NK-92 (cell line): ENCODE data around the gene COL16A1.

Source experiments
- DNase-seq: peaks from one replicate; lab custom pipeline; 2025; ENCODE audit not compliant: unreplicated experiment; lab: John Stamatoyannopoulos, UW

The COL16A1 gene

DNA sequence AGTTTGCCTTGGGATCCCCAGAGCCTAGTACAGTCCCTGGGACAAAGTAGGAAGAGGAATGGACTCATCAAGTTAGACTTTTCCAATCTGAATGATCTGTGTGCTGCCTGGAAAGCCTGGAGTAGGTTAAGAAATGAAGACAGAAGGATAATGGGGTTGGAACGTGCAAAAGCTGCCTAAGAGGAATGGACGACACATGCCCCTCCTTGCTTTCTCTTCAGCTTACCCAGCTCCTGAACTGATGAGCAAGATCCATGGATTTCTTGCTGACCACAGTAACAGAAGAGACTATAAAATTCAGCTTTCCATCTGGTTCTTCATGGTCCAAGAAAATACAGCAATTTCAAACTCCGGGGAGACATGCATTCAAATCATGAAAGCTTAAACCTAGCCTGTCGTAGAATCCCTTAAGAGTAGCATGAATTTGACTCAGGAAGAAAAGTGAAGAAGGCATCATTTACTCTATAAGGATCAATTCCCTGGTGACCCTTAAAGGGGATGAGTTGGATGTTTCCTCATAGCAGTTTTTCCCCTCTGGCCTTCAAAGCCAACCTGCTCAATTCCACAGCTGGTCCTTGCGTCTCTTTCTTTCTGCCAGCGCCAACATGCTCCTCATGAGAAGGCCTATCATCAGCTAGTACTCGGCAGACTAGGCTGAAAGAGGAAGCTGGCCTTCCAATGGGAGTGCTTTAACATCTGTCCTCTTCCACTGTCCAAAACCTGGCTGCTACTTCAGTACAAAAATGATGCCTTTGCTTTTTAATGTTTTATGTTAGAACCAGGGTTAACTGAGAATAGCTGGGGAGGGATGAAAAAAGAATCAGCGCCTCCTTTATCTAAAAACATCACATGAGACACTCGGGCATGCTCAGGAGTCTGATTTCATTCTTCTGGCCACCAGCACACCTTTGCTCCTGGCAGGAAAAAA, 53.4 kb downstream of the COL16A1 start:
- no peak for DNase-seq

DNA sequence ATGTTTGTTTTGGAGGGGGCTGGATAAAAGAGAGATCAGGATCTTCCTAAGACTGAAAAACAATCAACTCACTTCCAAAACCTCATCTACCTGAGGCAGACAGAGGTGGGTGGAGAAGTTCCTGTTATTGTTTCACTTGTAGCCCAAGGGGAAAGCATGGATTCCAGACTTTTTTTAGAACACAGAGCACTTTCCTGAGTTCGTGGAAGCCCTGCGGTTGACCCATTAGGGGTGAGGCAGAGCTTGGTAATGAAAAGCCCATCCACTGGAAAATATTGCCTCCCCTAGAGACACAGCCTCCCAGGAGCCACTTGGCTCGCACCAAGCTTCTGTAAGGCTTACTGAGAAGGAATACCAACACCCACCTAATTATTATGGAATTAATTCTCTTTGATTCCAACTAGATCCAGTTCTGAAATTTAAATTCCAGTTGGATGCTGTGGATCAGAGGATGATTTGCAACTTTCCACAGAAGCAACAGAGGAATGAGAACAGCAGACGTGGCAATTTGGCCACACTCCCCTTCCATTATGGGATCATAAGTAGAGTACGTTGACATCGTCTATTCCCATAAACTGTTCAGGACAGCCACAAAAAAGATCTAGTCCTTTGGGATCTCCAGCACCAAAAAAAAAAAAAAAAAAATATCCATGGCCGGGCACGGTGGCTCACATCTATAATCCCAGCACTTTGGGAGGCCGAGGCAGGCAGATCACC, 55.0 kb downstream of the COL16A1 start:
- no peak for DNase-seq

DNA sequence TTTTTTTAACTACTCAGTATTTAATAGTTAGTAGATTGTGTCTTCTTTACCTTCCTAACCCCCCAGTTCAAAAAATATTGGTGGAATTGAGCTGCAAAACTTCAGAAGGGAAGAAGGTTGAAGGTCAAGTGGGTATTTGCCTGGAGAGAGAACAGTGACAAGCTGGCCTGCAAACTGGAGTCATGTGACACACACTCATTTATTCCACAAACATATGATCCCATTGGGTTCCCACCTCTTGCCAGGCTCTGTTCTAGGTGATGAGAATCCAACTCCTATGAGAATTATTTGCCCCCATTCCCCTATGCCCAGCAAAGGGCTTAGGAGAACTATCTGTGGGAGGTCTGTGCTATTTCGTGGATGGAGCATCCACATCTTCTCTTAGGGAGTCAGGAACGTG, 55.6 kb downstream of the COL16A1 start:
- no peak for DNase-seq

DNA sequence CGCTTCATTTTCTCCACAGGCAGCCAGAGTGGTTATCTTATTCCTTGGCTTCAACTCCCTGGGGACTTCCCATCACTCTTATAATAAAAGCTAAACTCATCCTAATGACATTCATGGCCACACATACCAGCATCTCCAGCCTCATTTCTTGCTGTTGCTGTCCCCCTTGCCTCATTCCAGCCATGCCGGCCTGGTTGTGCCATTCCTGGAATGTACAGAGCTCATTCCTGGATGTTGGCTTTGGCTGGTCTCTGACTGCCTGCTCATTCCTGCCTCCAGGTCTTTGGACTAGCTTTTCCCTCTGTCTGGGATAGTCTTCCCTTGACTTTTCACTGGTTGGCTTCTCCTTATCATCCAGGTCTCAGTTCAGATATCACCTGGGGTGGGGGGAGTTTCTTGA, 56.7 kb downstream of the COL16A1 start:
- no peak for DNase-seq

DNA sequence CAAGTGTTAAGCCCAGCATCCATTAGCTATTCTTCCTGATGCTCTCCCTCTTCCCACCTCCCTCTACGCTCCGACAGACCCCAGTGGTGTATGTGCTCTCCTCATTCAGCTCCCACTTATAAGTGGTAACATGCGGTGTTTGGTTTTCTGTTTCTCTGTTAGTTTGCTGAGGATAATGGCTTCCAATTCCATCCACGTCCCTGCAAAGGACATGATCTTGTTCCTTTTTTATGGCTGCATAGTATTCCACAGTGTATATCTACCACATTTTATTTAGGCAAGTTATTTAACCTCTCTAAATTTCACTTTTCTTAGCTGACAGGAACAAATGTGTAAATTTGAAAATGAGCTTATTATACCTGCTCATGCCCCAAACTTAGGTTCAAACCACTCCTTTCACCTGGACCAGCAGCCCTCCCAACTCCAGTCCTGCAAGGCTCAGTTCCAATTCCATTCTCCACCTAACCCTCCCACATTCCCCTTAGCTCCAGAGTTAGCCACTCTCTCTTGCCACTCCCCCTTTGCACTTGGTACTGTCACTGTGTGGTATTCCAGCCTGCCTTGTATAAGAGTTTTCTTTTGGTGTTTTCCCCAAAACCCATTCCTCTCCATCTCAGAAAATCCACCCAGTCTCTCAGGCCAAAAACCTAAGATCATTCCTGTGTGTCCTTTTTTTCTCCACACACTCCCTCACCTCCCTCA, 57.4 kb downstream of the COL16A1 start:
- no peak for DNase-seq

DNA sequence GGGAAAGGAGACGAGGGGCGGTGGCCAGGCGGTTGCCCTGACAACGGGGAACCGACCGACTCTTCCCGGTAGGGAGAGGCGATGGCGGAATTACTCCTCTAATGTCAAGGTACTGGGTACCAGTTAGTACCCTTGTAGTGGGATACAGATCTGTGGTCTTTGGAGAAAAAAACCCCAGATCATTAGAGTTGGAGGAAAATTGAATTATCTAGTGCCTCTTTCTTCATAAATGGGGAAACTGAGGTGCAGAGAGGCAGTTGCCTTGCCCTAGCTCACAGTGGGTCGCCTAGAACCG, 58.6 kb downstream of the COL16A1 start:
- no peak for DNase-seq

DNA sequence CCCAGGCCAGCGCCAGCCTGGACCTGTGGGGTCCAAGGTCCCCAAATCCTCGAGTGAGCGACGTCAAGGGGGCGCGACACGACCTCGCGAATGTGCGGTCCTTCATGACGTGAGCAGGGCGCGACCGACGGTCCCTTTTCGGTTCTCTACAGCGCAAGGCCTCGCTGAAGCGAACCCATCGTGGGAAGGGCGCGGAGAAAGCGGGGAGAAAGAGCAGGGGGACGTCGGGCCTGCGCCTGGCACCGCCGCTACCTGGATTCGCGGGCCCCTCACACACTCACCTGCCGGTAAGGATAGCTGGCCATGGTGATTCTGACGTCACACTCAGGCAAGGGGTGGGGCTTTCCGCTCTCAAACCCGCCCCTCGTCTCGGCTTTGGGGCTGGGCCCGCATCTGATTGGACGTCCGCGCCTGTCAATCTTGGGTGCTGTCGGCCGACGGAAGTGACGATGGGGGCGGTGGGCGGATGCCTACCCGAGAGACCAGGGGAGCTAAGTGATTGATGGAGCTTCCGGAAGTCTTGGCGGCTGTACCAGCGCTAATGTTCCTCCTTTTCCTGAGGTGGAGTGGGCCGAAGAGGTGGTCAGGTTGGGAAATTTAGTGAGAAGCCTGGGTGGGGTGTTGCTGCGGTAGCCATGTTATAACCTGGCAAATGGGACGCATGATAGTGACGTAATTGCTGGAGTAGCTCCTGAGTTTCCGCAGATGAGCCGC, 59.1 kb downstream of the COL16A1 start, which contains the start of gene PEF1:
Gene PEF1, minus strand, starts transcription at position 317 of the 714 bp plus-strand sequence. Its CDS starts 12 bp downstream, at position 305.
- peak; percentile 96 for DNase-seq

DNA sequence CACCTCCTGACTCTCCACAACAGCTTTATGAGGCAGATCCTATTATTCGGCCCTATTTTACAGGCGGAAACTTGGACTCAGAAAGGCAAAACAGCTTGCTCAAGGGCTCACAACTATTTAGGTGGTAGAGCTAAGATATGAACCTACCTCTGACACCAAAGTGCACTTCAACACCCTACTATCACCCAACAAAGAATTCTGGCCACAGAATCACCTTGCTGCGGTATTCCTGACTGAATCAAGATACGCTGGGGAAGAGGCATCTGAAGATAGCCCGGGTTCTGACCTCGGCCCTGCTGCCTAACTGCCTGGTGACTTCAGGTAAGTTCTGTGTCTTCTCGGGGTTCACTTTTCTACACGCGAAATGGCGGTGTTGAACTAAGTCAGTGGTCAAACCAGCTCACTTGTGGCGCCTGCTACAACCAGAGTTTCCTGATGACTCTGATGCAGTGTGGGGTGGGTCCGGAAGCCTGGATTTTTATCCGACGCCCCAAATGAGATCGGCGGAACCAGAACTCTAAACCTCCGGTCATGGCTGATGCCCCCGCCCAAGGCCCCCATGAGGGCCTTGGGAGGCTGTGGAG, 59.7 kb downstream of the COL16A1 start:
- no peak for DNase-seq

DNA sequence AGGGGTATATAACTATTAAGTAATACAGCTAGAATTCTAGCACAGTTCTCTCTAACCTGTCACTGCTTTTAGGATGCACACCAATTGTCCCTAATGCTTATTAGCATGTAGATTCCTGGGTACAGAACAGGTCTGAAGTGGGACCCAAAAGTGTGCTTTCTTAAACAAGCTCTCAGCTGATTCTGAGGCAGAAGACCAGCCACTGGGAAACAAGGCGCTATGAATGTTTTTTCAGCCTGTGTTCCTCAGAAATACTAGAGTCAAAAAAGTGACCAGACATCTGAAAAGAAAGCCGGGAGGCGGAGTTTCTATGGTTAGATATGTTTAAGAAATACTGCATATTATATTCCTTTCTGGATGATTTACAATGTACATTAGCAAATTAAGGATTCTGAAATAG, 60.9 kb downstream of the COL16A1 start:
- no peak for DNase-seq

DNA sequence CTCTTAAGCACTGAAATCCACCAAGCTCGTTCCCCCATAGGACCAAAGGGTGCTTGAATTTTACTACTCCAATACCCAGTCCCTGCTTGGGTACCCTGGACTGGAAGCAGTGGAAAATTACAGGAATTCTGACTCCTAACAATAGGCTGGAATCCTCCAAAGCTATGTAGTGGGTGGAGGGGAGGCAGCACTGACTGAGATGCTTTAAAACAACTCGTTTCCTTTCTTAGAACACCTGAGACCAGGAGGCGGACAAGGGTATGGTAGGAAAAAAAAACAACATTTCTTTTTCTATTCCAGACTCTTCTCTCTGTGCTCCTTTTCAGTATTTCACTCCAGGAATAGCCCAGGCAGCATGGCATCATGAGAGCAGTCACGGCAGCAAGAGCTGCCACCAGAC, 61.5 kb downstream of the COL16A1 start:
- DNase-seq = no peak

DNA sequence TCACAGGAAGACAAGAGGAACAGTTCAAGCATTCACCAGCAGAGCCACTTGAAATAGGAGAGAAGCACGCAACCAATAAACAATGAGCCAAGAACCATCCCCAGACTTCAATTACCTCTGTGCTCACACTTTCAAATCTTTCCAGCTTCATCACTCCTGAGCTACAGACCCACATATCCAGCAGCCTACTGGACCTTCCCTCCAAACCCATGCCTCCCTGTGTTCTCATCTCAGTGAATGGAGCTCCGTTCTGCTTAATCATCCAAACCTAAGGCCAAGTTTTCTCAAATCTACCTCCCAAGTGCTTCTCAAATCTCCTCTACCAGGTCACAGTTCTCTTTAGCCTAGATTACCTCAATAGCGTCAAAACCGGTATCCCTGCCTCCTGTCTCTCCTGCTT, 62.9 kb downstream of the COL16A1 start:
- DNase-seq = no peak

DNA sequence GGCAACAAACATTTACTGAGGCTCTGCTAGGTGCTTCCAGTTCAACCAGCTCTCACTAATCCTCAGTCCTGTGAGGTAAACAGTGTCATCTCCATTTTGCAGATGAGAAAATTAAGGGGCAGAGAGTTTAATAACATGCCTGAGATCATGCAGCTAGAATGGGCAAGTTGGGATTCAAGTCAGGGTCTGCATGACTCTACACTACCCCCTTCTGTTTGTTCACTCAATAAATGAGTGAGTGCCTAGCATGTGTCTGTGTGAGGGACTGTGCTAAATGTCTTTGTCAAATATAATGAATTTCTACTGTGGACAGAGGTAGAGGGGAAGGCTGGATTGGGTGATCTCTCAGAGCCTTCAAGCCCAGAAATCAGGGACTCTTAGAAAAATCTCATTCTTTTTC, 63.6 kb downstream of the COL16A1 start:
- no peak for DNase-seq

DNA sequence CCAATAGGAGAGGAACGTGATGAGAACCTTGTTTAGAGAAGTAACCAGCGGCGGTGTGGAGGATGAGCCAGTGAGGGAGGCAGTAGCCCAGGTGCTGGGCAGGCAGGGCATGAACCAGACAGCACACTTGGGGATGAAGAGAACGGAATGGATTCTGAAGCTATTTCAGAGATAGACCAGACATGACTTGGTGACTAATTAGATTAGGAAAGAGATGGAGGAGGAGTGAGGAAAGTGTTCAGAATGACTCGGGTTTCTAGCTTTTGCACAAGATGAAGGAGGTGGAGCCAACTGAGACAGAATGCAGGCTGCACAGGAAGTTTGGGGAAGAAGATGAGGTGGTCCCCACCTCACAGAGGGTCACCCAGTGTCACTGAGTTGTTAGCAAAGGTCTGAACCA, 64.3 kb downstream of the COL16A1 start:
- no peak for DNase-seq

DNA sequence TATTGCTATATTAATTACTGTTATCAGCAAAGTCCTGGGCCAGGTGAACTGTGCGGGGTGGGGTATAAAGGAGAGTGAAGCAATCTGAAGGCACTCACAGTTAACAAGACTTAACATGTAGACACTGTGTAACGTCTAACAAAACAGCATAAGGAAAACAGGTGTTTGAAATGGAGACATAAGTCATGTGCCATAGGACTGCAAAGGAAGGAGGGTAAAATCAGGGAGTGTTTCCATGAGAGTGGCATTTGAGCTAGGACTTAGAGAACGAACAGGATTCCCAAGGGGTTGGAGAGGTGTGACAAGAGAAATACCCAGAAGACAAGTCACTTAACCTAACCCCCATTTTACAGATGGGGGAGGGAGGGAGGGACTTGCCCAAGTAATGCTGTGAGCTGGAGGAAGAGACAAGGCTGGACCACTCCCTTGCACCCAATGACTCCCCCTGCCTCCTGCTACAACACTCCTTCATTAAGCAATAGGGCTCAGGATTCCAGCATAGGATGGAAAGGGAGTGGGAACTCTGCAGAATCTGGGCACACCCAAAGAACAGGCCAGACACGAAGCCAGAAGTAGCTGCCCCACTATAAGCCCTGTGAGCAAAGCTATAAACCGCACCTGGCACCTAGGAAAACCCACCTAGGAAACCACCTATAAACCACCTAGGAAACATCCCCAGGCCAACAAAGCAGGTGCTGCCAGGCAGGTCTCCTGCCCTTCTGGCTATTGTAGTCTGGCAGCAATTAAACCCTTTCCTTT, 65.7 kb downstream of the COL16A1 start:
- DNase-seq = no peak

DNA sequence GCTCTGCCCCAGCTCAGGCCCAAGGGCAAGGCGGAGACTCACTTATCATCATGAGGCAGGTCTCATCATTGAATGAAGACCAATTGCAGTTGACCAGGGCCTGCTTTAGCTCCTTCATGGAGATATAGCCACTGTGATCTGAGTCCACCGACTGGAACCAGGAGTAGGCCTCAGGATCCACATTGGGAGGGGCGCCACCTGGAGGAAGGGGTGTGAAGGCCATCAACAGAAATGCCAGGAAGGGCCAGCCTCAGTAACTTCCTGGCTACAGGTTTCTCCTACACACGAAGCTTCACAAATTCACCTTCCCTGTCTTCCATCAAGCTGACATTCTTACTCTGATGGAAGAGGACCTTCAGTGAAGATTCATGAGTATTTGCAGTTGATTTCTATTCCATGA, 70.7 kb downstream of the COL16A1 start:
- no peak for DNase-seq

DNA sequence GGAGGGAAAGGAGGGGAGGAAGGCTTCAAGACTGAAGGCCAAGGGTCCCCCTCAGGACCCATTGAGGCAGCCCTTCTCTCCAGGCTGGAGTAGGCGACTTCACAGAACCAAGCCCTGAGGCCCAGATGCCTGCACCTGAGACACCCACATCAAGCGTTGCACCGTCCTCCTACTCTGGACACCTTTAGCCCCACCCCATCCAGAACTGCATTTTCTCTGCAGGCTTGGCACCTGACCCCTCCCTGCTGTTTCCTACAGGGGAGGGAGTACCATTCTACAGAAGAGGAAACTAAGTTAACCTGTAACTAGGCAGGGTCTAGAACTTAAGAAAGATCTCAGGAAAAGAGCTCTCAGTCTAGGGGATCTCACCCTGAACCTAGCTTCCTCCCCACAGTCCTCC, 71.2 kb downstream of the COL16A1 start:
- DNase-seq = no peak

DNA sequence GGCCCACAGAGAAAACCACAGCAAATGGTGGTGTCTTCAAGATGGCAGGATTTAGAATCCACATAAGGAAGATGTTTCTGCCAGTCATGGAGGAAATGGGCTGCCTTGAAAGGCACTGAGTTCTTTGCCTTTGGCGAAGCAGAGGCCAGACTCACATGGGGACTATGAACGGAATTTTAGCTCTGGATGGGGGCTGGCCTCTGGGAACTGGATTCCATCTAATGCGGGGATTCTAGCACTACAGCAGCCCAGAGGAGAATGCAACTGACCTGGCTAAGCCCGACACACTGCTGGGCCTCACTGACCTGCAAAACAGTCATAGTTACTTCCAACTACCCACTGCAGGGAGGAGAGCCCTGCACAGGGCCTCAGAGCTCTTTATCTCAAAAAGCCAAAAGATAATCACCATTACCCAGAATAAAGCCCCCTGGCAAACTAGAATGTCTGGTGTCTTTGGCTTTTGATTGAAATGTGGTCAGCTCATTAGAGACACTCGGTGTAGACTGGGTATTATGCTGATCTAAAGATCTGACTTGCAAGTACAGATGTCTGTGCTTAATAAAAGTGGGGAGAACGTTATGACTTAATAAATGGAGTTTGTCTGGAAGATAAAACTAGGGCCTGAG, 74.8 kb downstream of the COL16A1 start:
- DNase-seq = no peak

DNA sequence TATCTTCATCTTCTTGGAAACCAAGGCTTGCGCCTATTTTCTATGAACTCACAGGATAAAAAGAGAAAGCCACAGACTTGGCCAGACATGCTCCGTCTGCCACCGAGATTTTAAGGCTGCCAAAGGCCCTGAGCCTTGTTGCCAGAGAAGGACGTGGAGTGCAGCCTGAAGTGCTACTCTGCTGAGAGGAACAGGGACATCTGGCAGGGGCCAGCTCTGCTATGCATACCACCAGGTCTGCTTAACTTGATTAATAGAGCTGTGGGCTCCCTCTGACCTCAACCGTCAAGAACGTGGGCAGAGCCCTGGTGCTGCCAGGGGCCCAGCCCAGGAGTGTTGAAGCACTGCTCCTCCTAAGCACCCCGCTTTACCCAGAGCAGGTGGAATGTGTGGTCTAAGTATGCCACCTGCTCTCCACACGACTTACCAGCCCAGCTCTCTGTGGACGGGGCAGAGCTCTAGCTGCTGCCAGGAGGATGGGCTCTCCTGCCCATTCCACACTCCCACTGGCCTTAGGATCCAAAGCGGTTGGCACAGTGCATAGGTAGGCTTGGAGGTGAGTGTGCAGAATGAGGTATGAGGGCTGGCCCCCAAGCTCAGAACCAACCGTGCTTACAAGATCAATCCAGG, 75.8 kb downstream of the COL16A1 start:
- no peak for DNase-seq

DNA sequence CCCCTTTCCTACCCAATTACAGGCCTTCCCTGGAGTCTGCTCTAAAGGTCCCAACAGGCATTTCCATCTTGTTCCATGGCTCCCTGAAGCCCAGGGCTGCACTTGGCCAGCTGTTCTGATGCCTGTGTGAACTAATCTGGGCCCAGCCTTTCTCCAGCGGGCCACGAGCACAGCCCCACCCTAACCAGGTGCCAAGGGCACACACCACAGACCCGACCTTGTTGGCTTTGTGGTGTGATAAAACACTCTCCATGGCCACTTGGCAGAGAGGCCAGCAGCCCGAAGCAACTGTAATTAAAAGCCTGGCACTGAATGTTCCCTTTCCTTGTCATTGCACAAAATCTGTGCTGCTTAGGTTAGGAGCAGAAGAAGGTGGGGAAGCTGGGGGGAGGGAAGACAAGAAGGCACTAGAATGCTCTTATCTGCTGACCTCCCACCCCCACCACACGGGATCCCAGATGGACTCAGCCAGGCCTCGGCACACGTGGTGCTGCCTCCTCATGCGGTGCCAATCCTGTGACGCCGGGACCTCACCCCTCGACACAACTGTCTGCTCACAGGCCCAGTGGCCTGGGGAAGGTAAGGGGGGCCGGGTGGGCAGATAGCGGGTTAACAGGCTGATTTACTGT, 76.4 kb downstream of the COL16A1 start:
- no peak for DNase-seq
